Measurements from ENCODE around the gene IMPA2.
"Not testable (repeated sequence)": the region's sequence is repeated elsewhere in the genome, so short reads cannot be mapped to it uniquely, and the experiment has no call there.

Gene IMPA2

DNA sequence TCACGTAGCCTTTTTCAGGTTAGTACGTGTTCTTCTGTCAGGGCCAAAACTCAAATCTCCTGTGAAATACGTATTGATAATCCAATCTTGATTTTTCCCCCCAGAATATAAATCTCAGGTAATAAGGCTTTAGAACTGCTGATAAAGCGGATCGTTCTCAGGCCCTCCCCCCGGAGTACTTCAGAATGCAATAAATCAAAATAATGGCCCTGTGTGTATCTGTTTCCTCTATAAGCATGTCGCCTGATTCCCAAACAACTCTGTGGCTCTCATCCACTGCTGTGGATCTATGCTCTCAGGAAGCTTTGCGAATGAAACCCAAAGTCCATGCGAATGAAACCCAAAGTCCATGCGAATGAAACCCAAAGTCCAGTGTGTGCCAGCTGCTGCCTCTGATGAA lies 49.4 kb downstream of the IMPA2 start:
- DNase-seq = no peak

DNA sequence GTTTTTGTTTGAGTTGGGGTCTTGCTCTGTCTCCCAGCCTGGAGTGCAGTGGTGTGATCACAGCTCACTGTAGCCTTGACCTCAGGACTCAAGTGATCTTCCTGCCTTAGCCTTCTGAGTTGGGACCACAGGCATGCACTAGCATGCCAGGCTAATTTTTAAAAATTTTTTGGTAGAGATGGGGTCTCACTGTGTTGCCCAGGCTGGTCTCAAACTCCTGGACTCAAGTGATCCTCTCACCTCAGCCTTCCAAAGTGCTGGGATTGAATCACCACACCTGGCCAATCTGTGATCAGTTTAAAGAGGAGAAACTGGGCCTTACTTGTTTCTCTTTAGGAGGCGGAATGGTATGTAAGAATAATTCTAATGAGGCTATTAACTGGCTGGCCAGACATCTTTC lies 49.9 kb downstream of the IMPA2 start:
- no peak for DNase-seq

DNA sequence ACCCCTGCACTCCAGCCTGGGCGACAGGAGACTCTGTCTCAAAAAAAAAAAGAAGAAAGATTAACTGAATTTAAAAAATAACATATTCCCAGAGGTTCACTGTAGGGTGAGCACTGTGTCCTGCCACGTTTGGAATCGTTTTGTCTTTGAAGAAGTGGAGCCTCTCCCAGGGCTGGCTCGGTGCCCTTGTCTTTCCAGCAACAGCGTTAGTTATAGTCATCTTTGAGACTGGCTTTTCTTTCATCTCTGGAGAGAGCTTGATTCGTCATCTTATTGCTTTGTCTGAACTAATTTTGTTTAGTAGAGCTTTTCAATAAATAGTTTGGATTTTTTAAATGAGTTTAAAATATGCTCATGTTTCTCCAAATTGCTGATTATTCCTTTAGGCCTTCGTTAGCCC lies 50.5 kb downstream of the IMPA2 start:
- DNase-seq = no peak

DNA sequence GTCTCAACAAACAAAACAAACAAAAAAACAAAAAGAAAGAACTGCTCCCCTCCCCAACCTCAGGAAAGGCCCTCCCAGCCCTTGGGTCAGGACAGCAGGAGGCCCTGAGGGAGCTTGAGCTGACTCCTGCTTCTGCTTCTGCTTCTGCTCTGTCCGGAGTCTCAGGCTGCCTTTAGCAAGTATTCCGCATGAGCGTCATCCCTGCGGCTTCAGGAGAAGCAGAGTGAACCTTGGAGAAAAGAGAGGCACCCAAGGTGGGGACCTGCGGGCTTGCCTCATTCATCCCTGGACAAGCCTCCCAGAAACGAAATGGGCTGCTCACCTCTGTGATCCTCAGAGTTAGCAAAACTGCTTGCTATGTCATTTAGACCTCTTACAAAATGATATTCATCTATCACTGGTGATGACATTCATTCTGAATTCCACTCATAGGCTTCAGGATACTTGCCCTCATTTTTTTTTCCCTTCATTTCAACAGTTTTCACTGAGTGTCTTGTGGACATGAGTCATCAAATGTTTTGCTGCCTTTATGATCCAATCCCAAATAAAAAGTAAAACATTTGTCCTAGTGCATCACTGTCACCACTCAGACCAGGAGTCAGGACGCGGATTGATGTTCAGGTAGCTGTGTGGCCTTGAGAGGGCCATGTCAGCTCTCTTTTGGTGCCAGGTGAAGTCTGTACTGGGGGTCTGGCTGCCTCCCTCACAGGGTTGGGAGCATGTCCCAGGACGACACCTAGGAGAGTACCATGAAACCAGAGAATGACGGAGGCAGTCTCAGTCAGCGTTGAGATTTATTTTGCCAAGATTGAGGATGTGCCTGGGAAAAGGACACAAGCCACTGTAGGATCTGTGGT lies 51.7 kb downstream of the IMPA2 start:
- DNase-seq = no peak

DNA sequence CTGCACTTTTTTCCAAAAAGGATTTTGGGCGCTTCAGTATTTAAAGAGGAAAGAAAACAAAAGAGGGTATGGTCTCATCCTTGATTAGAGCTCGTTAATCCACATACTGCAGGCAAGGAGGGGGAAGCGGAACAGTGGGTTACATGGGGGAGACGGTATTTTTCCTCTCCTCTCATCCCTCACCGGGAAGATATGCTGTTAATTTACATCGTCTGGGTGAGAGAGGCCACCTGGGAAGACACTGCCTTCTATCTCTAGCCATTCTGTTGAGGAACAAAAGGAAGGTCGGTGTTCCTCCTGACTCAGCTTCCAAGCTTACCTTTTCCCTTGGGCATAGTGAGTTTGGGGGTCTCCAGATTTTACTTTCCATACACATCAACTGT lies 52.3 kb downstream of the IMPA2 start:
- DNase-seq = no peak

DNA sequence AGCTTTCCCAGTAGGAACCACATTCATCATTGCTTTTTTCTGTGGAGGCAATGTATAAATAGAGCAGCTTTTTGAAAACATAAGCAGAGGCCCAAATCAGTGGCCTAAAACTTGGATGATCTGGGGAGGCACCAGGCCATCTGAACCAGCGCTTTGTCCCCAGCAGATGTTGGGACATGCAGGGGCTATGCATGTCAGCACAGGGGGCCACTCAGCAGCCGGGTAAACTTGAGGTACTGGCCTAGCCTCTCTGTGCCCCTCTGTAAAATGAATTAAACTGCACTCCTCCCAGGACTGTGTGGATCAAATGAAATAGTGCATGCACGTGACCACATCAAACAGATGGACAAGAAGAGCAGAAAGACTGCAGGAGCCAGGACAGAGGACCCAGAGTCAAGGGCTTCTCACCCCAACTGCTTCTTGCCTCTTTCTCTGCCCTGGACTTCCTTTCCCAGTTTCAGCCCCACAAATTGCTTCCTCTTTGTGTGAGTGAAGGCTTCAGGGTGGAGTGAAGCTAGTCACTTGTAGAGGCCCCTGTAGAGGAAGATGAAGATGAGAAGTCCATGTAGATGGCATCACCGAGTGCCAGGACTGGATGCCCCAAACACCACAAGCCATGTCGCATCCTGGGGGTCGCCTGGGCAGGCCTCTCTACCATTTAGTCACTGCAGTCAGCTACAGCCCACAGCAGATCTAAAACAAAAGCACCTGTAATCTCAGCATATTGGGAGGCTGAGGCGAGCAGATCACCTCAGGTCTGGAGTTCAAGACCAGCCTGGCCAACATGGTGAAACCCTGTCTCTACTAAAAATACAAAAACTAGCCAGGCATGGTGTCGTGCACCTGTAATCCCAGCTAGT lies 53.2 kb downstream of the IMPA2 start:
- no peak for DNase-seq

DNA sequence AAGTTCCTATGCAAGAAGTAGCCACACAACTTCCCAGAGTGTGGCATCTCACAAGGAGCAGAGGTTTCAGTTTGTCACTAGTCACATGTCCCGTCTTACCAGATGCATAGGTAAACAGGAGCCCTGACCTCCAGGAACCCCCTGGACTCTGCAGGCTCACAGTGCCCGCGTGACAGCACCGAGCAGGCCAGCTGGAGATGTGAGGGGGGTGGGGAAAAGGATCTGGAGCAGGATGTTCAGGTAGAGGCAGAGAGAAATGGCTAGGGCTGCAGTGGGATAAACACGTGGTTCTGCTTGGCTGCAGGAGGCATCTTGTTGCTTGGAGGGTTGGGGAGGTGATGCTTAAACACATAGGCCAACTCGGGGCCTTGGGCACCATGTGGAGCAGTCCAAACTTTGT lies 54.2 kb downstream of the IMPA2 start:
- no peak for DNase-seq

DNA sequence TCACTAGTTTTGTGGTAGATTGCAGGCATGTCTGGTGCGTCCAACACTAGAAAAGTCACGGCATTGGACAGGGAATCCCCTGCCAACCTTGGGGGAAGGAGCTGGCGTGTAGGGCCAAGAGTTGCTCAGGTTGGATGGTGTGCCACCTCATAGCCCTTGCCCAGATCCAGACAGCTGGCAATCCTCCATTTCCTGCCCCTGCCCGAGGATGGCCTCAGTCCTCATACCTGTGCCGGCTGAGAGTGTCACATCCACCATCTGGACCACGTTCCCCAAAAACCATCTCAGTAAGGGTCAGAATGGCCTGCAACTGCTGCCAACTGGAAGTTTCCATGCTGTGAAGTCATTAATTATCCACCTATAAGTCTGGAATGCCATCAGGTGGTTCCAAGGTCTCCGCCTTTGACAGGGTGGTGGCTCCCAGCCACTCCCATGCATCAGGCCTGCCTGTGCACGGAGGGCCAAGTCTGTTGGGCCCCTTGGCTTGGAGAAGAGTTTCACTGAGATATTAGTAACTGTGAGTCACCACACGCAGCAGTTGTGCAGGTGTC lies 55.0 kb downstream of the IMPA2 start:
- DNase-seq = no peak

DNA sequence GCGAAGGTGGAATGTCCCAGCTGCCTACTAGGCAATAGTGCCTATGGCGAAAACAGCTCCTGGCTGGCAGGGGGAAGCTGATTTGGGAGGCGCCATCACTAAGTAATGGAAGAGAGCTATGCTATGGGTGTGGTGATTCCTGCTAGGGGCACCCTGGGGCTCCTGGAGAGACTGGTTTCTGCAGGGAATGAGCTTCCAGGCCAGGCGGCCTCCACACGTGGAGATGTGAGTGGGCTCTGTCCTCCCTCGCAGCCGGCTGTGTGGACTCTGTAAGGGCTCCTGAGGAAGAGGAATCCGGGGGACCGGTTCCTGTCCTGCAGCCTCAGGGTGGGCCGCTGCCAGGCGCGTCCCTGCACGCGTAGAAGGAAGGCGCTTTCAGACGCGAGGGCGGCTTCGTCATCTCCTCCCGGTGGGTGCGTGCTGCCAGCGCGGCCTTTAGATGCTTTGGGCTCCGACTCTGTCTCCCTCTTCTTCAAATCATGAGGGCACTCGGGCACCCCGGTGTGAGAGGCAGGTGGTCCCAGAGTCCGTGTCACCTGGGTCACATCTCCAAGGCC lies 56.9 kb downstream of the IMPA2 start:
- DNase-seq = no peak

DNA sequence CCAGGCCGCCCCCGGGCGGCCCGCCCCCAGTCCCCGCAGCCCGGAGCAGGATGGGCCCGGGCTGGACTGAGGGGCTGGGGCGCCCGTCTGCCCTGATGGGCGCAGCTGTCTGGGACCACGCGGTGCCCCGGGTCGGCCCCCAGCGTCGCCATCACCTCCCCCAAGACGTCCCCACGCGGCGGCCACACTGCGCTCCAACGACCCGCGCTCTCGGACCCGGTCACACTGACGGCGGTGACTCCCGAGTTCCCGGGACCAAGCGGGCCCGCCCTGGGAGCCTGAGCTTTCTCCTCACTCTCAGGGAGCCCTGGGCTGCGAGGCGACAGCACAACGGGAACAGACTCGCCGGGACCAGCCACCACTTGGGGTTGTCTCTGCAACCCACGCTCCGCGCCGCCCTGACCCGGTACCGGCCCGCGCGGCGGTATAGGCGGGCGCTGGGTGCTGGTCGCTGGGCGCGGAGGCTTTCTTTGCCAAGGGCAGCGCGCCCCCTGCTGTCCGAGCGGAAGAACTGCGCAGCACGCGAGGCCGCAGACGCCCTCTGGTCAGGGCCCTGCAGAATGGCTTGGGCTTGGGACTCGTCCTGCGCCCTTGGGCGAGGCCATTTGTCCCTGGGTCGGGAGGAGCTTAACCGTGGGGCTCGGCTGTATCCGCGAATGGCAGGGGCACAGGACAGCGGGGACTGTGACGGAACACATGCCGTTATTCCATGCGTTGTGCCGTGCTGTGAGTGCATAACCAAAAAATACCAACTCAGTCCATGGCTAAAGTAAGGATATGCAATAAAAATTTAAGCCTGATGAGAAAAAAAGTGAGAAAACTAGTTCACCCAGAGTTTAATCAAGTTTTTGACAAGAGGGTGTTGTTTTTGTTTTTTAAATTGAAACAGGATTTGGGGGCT lies 57.6 kb downstream of the IMPA2 start:
- DNase-seq = peak; percentile 43

DNA sequence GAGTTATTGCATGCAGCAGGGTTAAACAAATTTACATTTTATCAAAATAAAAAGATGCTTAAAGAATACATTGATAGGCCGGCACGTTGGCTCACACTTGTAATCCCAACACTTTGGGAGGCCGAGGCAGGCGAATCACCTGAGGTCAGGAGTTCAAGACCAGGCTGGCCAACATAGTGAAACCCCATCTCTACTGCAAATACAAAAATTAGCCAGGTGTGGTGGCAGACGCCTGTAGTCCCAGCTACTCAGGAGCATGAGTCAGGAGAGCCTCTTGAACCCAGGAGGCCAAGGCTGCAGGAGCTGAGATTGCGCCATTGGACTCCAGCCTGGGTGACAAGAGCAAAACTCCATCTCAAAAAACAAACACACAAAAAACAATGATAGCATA lies 58.2 kb downstream of the IMPA2 start:
- not testable (repeated sequence) for DNase-seq

DNA sequence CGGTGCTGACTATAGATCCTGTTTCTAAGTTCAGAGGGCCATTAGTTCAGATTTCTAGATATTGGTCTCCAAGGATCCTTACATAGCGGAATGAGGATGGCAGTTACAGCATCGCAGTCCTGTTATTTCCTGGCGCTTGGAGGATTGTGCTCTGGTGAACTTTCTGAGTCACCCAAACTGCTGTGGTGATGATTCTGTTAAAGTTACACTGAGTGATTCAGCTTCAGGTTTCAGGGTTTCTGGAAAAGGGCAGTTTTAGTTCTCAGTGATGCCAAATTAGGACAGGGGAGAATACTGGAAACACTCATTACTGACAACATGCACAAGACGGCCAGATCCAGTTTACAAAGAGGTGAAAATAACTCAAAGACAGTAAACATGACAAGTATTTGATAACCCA lies 60.3 kb downstream of the IMPA2 start:
- no peak for DNase-seq

DNA sequence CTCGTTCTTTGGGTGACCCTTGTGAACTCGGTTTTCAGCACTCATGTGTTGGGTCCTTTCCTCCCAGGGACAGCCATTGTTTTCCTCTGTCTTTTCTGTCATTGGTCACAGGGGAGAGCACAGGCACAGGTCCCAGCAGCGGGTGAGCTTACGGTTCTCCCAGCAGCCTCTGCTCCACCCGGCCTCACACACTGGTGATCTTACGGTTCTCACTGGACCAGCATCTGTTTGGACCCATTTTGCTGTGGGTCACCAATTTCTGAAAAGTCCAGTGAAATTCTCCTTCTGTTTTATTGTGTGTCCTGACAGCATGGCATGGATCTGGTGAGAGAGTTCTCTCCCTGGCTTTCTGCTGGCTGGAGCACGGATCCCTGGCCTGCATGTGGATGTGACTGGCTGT lies 62.5 kb downstream of the IMPA2 start:
- no peak for DNase-seq

DNA sequence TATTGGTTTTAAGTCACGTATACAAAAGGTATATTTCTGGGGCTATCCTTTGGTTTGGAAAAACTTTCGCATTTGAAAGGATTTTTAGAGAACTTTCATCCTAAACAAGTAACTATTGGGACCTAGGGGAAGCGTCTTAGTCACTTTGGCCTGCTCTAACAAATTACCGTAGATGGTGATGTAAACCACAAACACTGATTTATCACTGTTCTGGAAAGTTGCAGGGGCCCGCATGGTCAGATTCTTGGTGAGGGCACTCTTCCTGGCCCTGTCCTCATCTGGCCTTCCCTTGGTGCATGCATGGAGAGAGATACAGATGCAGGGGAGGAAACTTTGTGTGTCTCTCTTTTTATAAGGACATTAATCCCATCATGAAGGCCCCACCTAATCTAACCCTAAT lies 63.3 kb downstream of the IMPA2 start:
- DNase-seq = no peak

DNA sequence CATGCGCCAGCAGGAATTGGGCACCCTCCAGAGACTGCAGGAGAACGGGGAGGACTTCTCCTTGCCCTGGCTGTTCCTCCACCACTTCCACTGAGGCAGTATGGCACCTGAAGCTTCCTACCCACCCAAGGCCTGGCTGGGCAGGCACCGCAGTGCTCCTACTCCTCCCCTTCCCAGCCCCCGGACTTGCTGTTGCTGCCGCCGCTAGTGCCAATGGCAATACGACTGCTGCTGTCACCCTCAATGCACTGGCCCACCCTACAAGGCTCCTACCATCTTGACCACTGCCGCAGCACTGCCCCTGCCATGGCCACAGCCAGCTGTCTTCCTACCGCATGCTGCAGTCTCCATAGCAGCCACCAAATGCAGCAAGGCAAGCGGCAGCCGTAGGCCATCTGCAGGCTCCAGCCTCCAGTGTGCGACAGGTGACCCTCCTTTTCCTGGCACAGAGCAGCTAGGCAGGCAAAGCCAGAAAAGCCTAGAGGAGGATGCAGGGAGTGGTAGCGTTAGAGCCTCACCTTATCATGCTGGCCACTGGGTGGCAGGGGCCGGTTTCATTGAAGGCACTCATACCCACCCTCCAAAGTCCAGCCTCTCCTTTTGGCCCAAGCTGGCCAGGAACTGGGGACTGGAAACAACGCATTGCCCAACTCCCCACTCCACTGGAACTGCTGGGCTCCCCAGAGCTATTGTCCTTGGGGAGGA lies 64.9 kb downstream of the IMPA2 start:
- DNase-seq = no peak

DNA sequence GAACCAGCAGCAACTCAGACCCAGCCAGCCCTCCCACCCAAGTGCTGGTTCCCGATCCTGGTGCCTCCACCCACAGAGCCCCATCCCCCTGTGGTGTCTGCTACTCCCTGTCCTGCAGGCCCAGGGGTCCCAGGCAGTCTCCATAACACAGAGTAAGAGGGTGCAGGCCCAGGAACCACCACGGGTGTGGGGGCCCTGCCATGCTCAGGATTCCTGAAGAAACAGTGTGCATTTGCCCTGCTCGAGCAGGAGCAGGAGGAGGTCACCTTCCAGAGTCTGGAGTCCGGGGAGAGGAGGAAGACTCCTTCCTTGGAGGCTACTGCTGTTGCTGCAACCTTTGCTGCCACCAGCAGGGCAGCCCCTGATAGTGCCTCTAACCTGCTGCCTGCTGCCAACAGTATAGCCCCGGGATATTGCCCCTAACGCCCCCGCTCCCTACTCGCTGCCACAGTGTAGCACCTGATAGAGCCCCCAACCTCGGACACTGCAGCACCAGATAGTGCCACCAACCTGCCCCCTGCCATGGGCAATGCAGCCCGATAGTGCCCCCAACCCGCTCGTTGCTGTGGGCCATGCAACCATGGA lies 65.5 kb downstream of the IMPA2 start:
- DNase-seq = no peak

DNA sequence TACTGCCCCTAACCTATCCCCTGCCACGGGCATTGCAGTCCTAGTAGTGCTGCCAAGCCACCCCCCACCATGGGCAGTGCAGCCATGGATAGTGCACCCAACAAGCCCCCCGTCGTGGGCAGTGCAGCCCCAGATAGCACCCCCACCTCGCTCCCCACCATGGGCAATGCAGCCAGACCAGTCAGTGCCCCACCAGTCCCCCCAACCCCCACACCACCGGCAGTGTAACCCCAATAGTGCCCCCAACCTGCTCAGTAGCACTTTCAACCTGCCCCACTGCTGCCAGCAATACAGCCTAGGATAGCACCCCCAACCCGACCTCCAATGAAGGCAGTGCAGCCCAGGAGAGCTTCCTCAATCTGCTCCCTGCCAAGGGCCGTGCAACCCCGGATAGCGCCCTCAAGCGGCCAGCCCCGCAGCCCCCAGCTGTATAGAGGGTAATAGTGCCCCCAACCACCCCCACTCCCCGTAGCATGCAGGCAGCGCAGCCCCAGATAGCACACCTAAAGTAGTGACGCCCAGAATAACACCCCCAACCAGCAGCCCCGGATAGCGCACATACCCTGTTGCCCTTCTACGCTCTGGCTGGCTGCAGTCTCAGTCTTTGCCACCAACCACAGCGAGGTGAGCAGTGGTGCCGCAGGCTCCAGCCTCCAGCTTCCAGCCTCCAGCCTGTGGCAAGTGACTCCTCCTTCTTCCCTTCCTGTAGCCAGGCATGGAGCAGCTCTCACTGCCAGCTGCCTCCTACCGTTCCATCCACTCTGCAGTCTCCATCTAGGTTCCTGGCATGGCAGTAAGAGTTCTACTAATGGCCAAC lies 66.9 kb downstream of the IMPA2 start:
- DNase-seq = no peak

DNA sequence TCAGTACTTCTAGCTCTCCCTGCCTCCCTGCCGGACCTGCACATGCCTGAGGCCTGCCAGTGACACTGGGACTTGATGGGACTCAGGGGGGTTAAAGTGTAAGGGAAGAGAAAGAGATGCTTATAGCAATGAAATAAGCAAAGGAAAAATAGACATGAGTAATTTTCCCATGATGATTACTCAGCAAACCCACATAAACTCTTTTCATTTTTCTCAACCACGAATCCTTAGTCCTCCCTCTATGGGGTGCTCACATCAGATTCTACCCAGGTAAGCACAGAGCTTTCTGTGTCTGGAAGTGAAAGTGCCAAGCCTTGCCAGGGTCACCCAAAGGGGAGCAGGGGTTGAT lies 67.5 kb downstream of the IMPA2 start:
- DNase-seq = no peak

DNA sequence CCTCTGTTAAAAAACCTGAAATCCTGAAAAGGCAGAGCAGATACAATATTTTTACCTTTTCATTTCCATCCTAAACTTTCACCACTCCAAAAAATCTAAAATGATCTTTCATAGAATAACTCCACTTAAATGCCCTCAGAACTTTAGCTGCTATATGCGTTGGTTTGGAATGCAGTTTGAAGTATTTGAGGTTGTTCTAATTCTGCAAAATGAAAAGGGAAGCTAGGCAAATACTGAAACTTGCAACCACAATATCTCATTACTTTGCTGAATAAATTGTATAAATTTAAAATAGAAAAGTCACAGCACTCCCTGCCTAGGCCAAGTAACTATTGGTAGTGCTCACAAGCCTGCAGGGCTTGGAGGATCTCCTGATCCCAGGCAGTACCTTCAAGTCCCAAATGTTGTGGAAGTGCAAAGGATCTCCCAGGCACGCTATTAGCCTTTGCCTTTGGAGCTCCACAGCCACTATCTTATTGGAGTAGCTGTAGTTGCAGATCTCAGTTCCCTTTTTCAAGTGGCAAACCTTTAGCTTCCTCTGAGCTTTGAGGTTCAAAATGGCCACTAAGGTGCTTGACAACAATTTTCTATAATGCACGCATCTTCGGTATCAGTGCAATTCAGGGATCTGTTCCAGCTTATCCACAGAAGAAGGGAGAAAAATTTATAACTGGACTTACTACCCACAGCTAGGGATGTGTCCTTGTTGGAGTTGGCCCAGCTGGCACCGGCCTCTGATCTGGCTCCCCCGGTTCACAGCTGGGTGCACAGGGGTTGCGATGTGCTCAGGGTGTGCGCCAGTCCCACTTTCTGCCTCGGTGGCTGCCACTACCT lies 68.9 kb downstream of the IMPA2 start:
- DNase-seq = no peak

DNA sequence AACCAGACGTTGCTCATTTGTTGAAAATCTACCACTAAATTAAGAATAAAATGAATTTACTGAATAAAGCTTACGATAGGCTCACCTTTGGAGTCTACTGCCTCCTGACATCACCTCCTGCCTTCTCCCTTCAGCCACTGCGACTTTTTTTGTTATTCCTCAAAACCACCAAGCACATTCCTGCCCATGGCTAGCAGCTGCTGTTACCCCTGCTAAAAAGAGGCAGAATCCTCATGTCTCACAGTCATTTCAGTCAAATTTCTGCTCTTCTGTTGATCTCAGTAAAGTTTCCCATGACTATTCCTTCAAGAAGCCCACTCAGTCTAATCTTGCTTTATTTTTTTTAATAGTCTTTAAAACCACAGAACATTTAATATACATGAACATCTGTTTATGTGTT lies 71.6 kb downstream of the IMPA2 start:
- DNase-seq = no peak

Measured in activated gamma-delta T cell (primary cell).